ENCODE data around the gene EVA1B. TPM values are rescaled to one million over a fixed set of nuclear protein-coding genes. Genes with fewer than 3 reads are reported as not detected.

Gene EVA1B
- total and polyA plus RNA-seq, 2 of the 13 experiments (the other 11 are each of a cell fraction or from before 2014, with no cell fraction given), result 3.9 to 6.6 TPM

DNA sequence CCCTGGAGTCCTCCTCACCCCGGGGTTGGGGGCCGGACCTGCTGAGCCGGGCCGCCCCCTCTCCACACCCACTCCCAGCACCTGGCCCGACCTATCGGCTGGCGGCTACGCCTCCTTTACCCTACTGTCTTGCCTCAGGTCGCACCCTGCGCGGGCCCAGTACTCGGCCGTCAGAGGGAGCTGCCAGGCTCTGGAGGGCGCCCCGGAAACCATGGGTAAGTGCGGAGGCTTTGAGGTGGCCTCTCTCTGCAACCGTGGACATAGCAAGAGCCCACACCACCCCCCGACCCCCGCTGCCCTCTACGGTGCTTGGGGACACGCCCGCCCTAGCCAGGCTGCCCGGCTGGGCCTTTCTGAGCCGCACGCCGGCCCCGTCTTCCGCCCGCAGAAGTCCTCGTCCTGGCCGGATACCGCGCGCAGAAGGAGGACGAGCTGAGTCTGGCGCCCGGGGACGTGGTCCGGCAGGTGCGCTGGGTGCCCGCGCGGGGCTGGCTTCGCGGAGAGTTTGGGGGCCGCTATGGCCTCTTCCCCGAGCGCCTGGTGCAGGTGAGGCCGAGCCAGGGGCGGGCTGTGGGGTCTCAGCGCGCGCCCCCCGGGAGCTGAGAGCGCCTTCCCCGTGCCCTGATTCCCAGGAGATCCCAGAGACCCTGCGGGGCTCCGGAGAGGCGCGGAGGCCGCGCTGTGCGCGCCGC lies 17.1 kb downstream of the EVA1B start, which contains the start of gene SH3D21 (continued):
- TF ChIP-seq, protein P1, sequence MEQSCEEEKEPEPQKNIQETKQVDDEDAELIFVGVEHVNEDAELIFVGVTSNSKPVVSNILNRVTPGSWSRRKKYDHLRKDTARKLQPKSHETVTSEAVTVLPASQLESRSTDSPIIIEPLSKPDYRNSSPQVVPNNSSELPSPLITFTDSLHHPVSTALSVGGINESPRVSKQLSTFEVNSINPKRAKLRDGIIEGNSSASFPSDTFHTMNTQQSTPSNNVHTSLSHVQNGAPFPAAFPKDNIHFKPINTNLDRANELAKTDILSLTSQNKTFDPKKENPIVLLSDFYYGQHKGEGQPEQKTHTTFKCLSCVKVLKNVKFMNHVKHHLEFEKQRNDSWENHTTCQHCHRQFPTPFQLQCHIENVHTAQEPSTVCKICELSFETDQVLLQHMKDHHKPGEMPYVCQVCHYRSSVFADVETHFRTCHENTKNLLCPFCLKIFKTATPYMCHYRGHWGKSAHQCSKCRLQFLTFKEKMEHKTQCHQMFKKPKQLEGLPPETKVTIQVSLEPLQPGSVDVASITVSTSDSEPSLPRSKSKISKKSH (CRISPR knock-in tag; IDR thresholded peaks at IDR 0.05; ENCODE audit: borderline replicate concordance), result peak; percentile 57; the same call in 1 of the 2 replicates
- TF ChIP-seq ZNF234 (CRISPR knock-in tag; conservative IDR thresholded peaks at IDR 0.05) (no peak), NR1H2 (CRISPR knock-in tag; IDR thresholded peaks at IDR 0.05; ENCODE audit: borderline replicate concordance, low read depth) (no peak), NBN (conservative IDR thresholded peaks at IDR 0.05) (no peak), ZNF17 (CRISPR knock-in tag; IDR thresholded peaks at IDR 0.05) (0 out of 2 replicates have a peak, but pooled peaks have one; percentile 67), ZFY (CRISPR knock-in tag; IDR thresholded peaks at IDR 0.05) (peak; percentile 76), MZF1 (CRISPR knock-in tag; IDR thresholded peaks at IDR 0.05; ENCODE audit: borderline replicate concordance) (no peak), ZNF446 (CRISPR knock-in tag; IDR thresholded peaks at IDR 0.05) (no peak), MAFG (CRISPR knock-in tag; IDR thresholded peaks at IDR 0.05) (0 out of 2 replicates have a peak, but pooled peaks have one; percentile 17), CHD4 (IDR thresholded peaks at IDR 0.05; ENCODE audit: borderline replicate concordance, low read length) (no peak), BORCS8-MEF2B (CRISPR knock-in tag; IDR thresholded peaks at IDR 0.05) (peak; percentile 34; the same call in 1 of the 2 replicates), ZNF615 (CRISPR knock-in tag; IDR thresholded peaks at IDR 0.05; ENCODE audit: borderline replicate concordance) (no peak), ZNF773 (CRISPR knock-in tag; IDR thresholded peaks at IDR 0.05; ENCODE audit: borderline replicate concordance) (peak; percentile 70; the same call in 1 of the 2 replicates), ZNF276 (CRISPR knock-in tag; IDR thresholded peaks at IDR 0.05; ENCODE audit: low read depth) (no peak), HMGXB4 (CRISPR knock-in tag; IDR thresholded peaks at IDR 0.05; ENCODE audit: borderline replicate concordance in 1 of 2, low read depth in 1 of 2) (peak; percentile 12 to 86; a peak in 3 of 4 replicates), ZBTB43 (CRISPR knock-in tag; conservative IDR thresholded peaks at IDR 0.05) (no peak; the same call in 1 of the 2 replicates), AGO2 (optimal IDR thresholded peaks at IDR 0.05; ENCODE audit: low read depth, low read length) (peak; percentile 99), MYC (CRISPR knock-in tag; IDR thresholded peaks at IDR 0.05; ENCODE audit: borderline replicate concordance) (peak; percentile 54; the same call in 1 of the 2 replicates), ZNF337 (CRISPR knock-in tag; IDR thresholded peaks at IDR 0.05; ENCODE audit: borderline replicate concordance, low read depth) (0 out of 2 replicates have a peak, but pooled peaks have one; percentile 22), SAP130 (CRISPR knock-in tag; IDR thresholded peaks at IDR 0.05; ENCODE audit: low read depth) (peak; percentile 62), KDM1A (CRISPR knock-in tag; IDR thresholded peaks at IDR 0.05) (no peak), ZNF496 (CRISPR knock-in tag; IDR thresholded peaks at IDR 0.05; ENCODE audit: insufficient replicate concordance) (no peak), ZKSCAN8 (CRISPR knock-in tag; IDR thresholded peaks at IDR 0.05; ENCODE audit: borderline replicate concordance) (no peak)
